ENCODE measurements around the gene TRAIP.
"Not testable (repeated sequence)": the region's sequence is repeated elsewhere in the genome, so short reads cannot be mapped to it uniquely, and the experiment has no call there.

TRAIP gene

DNA sequence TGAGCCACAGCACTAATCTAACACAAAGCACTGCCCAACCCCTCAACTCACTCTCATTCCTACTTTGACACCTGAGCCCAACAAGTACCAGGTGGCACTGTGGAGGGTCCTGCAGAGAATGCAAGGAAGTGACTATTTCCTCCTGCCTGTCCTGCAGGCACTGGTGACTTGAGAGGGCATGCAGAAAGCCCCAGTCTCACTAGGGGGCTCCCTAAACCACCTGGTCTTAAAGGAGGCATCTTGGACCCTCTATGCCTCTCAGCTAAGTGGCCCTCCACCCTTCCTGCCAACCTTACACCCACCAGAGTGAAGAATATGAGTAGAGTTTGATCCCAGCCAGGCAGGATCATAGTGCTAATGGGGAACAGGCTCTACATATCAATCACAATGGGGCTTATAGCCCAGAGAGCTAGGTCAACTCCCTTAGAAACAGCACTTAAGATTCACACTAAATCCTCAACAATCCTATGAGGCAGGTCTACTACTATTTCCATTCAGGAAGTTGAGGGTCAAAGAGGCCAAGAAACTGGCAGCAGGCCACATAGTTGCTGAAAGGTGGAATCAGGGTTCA lies 15.2 kb downstream of the TRAIP start:
- Histone ChIP-seq H3K36me3 (ENCODE audit: control insufficient read depth, insufficient read depth, low read length) (peaks cover 19% of the 10 kb centered on the region), H3K27me3 (replicated peaks; ENCODE audit: control insufficient read depth, insufficient read depth, low read length) (no peaks in the 10 kb centered on the region), H3K4me3 (replicated peaks; ENCODE audit: low read depth, low read length) (no peak overlapping the region)
- TF ChIP-seq, protein P1, sequence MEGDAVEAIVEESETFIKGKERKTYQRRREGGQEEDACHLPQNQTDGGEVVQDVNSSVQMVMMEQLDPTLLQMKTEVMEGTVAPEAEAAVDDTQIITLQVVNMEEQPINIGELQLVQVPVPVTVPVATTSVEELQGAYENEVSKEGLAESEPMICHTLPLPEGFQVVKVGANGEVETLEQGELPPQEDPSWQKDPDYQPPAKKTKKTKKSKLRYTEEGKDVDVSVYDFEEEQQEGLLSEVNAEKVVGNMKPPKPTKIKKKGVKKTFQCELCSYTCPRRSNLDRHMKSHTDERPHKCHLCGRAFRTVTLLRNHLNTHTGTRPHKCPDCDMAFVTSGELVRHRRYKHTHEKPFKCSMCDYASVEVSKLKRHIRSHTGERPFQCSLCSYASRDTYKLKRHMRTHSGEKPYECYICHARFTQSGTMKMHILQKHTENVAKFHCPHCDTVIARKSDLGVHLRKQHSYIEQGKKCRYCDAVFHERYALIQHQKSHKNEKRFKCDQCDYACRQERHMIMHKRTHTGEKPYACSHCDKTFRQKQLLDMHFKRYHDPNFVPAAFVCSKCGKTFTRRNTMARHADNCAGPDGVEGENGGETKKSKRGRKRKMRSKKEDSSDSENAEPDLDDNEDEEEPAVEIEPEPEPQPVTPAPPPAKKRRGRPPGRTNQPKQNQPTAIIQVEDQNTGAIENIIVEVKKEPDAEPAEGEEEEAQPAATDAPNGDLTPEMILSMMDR (IDR thresholded peaks at IDR 0.05; ENCODE audit: insufficient read depth, low read length, poor library complexity, severe bottlenecking): peak; percentile 66
- DNase-seq (ENCODE audit: extremely low read depth, insufficient read length): no peak

DNA sequence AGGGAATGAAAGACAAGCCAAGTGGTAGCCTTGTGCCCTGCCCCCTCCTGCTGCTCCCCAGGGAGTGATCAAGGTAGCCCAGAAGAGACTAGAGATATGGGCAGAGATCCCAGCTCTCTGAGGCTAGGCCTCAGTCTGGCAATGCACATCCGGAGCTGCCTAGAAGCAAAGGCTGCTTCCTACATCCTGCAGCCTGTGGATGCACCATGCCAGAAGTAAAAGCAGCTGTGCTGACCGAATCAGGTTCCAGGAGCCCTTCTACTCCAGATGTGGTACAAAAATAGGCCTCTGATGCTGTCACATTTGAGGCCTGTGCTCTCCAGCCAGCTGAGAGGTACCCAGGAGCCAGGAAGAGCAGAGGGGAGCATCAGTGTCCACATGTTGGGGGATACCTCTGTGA lies 16.0 kb downstream of the TRAIP start:
- TF ChIP-seq, protein P1 (IDR thresholded peaks at IDR 0.05; ENCODE audit: insufficient read depth, low read length, poor library complexity, severe bottlenecking): no peak
- no peak for DNase-seq (ENCODE audit: extremely low read depth, insufficient read length)
- H3K36me3 ChIP-seq (ENCODE audit: control insufficient read depth, insufficient read depth, low read length): peaks cover 19% of the 10 kb centered on the region
- no peaks in the 10 kb centered on the region for H3K27me3 ChIP-seq (replicated peaks; ENCODE audit: control insufficient read depth, insufficient read depth, low read length)
- no peak overlapping the region for H3K4me3 ChIP-seq (replicated peaks; ENCODE audit: low read depth, low read length)

DNA sequence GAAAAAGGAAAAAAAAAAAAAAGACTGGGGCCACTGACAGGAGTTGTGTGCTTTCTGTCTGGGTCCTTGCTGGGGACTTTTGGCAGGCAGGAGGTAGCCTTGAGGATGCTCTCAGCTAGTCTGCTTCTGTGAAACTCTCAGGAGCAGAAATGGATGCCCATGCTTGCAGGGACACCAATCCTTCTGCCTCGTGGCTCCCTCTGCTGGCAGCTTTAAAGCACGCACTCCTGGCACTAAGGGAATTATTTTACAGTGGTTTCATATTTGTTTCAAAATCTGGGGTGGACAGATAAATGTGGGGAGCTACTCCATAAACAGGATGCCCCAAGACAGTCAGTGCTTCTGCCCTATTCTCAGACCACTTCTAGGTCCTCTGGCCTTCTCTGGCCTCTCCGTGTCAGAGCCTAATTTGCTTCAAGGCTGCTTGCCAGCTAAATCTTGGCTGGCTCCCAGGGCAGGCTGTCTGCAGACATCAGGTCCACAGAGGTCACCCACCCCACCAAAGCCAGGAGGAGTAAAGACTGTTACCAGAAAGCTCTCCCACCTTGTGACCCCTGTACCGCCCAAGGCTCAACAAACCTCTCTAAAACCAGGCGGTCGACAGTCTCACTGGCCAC lies 17.1 kb downstream of the TRAIP start:
- no peak for DNase-seq (ENCODE audit: extremely low read depth, insufficient read length)
- Histone ChIP-seq H3K4me3 (replicated peaks; ENCODE audit: low read depth, low read length) (no peak overlapping the region), H3K36me3 (ENCODE audit: control insufficient read depth, insufficient read depth, low read length) (peaks cover 19% of the 10 kb centered on the region), H3K27me3 (replicated peaks; ENCODE audit: control insufficient read depth, insufficient read depth, low read length) (no peaks in the 10 kb centered on the region)
- TF ChIP-seq, protein P1 (IDR thresholded peaks at IDR 0.05; ENCODE audit: insufficient read depth, low read length, poor library complexity, severe bottlenecking): peak; percentile 91

DNA sequence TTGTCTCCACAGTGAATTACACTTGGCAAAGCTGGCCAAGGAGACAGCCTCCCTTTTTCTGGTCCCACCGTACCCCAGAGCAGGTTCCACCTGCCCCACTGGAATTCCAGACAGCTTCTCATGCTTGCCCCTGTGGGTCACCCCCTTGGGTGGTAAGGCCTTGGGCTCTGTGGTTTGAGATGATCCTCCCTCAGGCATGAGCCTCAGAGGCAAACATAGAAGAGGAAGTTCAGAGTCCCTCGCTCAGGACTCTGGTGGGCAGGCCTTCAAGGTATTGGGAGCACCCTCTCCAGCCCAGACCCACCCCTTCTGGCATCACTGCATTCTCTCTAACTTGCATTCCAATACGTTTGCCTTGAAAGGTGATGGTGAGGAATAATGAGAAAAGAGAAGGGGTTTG lies 25.0 kb downstream of the TRAIP start:
- TF ChIP-seq, protein P1 (IDR thresholded peaks at IDR 0.05; ENCODE audit: insufficient read depth, low read length, poor library complexity, severe bottlenecking): no peak
- Histone ChIP-seq H3K4me3 (replicated peaks; ENCODE audit: low read depth, low read length) (no peak overlapping the region), H3K27me3 (replicated peaks; ENCODE audit: control insufficient read depth, insufficient read depth, low read length) (no peaks in the 10 kb centered on the region), H3K36me3 (ENCODE audit: control insufficient read depth, insufficient read depth, low read length) (peaks cover 21% of the 10 kb centered on the region)
- no peak for DNase-seq (ENCODE audit: extremely low read depth, insufficient read length)

DNA sequence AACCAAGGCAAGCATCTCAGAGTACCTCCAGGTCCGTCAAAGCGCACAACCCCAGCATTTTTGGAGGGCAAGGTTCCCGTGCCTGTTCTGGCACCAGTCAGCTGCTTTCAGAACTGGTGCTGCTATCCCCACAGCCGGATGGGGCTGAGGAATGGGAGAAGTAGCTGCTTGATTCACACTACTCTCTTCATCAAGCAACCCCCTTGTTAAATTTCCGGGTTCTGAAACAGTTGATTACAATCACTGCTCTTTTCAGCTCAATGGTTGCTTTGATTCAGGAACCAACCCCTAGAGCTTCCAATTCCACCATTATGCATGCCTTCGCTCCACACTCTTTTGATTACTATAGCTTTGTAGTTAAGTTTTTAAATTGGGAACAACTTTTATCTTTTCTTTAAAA lies 30.3 kb downstream of the TRAIP start:
- Histone ChIP-seq H3K27me3 (replicated peaks; ENCODE audit: control insufficient read depth, insufficient read depth, low read length) (no peaks in the 10 kb centered on the region), H3K36me3 (ENCODE audit: control insufficient read depth, insufficient read depth, low read length) (peaks cover 14% of the 10 kb centered on the region), H3K4me3 (replicated peaks; ENCODE audit: low read depth, low read length) (no peak overlapping the region)
- DNase-seq (ENCODE audit: extremely low read depth, insufficient read length): no peak
- TF ChIP-seq, protein P1 (IDR thresholded peaks at IDR 0.05; ENCODE audit: insufficient read depth, low read length, poor library complexity, severe bottlenecking): no peak

DNA sequence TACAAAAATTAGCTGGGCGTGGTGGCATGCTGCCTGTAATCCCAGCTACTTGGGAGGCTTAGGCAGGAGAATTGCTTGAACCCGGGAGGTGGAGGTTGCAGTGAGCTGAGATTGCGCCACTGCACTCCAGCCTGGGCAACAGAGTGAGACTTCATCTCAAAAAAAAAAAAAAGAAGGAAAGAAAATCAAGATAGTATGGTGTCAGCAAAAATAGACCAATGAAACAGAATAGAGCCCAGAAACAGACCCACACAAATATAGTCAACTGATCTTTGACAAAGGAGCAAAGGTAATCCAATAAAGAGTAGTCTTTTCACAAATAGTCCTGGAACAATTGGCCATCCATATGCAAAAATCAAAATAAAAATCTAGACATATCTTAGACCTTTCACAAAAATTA lies 33.2 kb downstream of the TRAIP start:
- not testable (repeated sequence) for DNase-seq (ENCODE audit: extremely low read depth, insufficient read length); H3K36me3 ChIP-seq (ENCODE audit: control insufficient read depth, insufficient read depth, low read length); H3K4me3 ChIP-seq (replicated peaks; ENCODE audit: low read depth, low read length); H3K27me3 ChIP-seq (replicated peaks; ENCODE audit: control insufficient read depth, insufficient read depth, low read length)
